HCT116 (cell line): ENCODE measurements around the gene ISOC2.

ENCODE experiments used
- CEBPB ChIP-seq: IDR thresholded peaks from 2 replicates; pipeline ENCODE4 v1.6.1; 2012; ENCODE audit warnings: low read depth
- ELF1 ChIP-seq: IDR thresholded peaks from 2 replicates; pipeline ENCODE4 v1.6.1; 2012; ENCODE audit warnings: low read depth, borderline replicate concordance
- EZH2 ChIP-seq: fragments of 200-600 bp; sonication (generic); IDR thresholded peaks from 2 replicates; pipeline ENCODE4 v1.6.1; 2017; ENCODE audit warnings: antibody characterized with exemption, mixed run types
- FOSL1 ChIP-seq: IDR thresholded peaks from 2 replicates; pipeline ENCODE4 v1.6.1; 2012; ENCODE audit warnings: low read depth
- POLR2A ChIP-seq: IDR thresholded peaks from 2 replicates; pipeline ENCODE4 v1.7.0; 2011; ENCODE audit warnings: borderline replicate concordance; ENCODE audit not compliant: insufficient read depth, insufficient read length; ENCODE audit errors: extremely low read depth
- POLR2AphosphoS5 ChIP-seq: IDR thresholded peaks from 2 replicates; pipeline ENCODE4 v1.6.1; 2011; ENCODE audit warnings: mild to moderate bottlenecking, low read depth, low read length, moderate library complexity
- RAD21 ChIP-seq: IDR thresholded peaks from 2 replicates; pipeline ENCODE4 v1.6.1; 2012; ENCODE audit warnings: low read depth, mild to moderate bottlenecking
- SIN3A ChIP-seq: IDR thresholded peaks from 2 replicates; pipeline ENCODE4 v1.6.1; 2012; ENCODE audit warnings: low read depth
- SP1 ChIP-seq: IDR thresholded peaks from 2 replicates; pipeline ENCODE4 v1.6.1; 2012; ENCODE audit warnings: low read depth
- YY1 ChIP-seq: IDR thresholded peaks from 2 replicates; pipeline ENCODE4 v1.6.1; 2011; ENCODE audit warnings: low read length, low read depth, moderate library complexity, mild to moderate bottlenecking; ENCODE audit not compliant: insufficient replicate concordance; ENCODE audit errors: extremely low read depth
- ZNF274 ChIP-seq: fragments of 200-500 bp; sonication (Bioruptor generic); IDR thresholded peaks from 2 replicates; pipeline ENCODE4 v1.6.1; 2014; ENCODE audit warnings: mild to moderate bottlenecking, low read depth, low read length, inconsistent platforms
- TF ChIP-seq, protein P1 (sequence below), 3 experiments: fragments of 200-600 bp in 1 of 3; sonication (generic) in 1 of 3; IDR thresholded peaks in 2 of 3; conservative IDR thresholded peaks in 1 of 3; 2 replicates each; pipeline ENCODE4 v1.5.1; 2012 to 2017; ENCODE audit warnings: low read depth in 2 of 3, low read length in 2 of 3, antibody characterized with exemption in 1 of 3, borderline replicate concordance in 1 of 3, control low read depth in 1 of 3, mild to moderate bottlenecking in 1 of 3, mixed read lengths in 1 of 3, mixed run types in 1 of 3, moderate library complexity in 1 of 3; ENCODE audit not compliant: insufficient read depth in 1 of 3
- TF ChIP-seq, protein P2 (sequence below): IDR thresholded peaks from 2 replicates; pipeline ENCODE4 v1.6.1; 2012; ENCODE audit warnings: low read depth
- TF ChIP-seq, protein P3 (sequence below): IDR thresholded peaks from 2 replicates; pipeline ENCODE4 v1.6.1; 2011; ENCODE audit warnings: mild to moderate bottlenecking, low read length, moderate library complexity; ENCODE audit not compliant: insufficient replicate concordance; ENCODE audit errors: extremely low read depth

DNA sequence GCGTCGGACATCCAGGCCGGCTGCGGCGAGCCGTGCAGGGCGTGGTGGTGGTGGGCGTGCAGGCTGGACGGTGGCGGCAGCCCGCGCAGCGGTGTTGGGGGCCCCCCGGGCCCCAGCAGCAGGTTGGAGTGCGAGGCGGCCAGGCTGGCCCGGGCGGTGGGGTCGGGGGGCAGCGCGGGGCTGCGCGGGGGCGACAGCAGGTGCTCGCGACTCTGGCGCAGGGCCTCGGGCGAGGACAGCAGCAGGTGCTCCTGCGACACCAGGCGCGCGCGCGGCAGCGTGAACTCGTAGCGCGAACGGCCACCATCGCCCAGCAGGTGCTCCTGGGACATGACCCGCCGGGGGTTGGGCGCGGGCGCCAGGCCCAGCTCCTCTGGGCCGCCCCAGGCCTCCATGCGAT is 28.1 kb downstream of the ISOC2 start:
- TF ChIP-seq, protein P1, sequence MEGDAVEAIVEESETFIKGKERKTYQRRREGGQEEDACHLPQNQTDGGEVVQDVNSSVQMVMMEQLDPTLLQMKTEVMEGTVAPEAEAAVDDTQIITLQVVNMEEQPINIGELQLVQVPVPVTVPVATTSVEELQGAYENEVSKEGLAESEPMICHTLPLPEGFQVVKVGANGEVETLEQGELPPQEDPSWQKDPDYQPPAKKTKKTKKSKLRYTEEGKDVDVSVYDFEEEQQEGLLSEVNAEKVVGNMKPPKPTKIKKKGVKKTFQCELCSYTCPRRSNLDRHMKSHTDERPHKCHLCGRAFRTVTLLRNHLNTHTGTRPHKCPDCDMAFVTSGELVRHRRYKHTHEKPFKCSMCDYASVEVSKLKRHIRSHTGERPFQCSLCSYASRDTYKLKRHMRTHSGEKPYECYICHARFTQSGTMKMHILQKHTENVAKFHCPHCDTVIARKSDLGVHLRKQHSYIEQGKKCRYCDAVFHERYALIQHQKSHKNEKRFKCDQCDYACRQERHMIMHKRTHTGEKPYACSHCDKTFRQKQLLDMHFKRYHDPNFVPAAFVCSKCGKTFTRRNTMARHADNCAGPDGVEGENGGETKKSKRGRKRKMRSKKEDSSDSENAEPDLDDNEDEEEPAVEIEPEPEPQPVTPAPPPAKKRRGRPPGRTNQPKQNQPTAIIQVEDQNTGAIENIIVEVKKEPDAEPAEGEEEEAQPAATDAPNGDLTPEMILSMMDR (IDR thresholded peaks at IDR 0.05 in 2 of 3, conservative IDR thresholded peaks at IDR 0.05 in 1 of 3; ENCODE audit: borderline replicate concordance in 1 of 3, insufficient read depth in 1 of 3, low read depth in 2 of 3, low read length in 2 of 3) = no peak
- no peak for TF ChIP-seq POLR2AphosphoS5
- TF ChIP-seq POLR2A = no peak
- no peak for TF ChIP-seq RAD21
- no peak for TF ChIP-seq SP1
- TF ChIP-seq CEBPB = no peak
- TF ChIP-seq, protein P2, sequence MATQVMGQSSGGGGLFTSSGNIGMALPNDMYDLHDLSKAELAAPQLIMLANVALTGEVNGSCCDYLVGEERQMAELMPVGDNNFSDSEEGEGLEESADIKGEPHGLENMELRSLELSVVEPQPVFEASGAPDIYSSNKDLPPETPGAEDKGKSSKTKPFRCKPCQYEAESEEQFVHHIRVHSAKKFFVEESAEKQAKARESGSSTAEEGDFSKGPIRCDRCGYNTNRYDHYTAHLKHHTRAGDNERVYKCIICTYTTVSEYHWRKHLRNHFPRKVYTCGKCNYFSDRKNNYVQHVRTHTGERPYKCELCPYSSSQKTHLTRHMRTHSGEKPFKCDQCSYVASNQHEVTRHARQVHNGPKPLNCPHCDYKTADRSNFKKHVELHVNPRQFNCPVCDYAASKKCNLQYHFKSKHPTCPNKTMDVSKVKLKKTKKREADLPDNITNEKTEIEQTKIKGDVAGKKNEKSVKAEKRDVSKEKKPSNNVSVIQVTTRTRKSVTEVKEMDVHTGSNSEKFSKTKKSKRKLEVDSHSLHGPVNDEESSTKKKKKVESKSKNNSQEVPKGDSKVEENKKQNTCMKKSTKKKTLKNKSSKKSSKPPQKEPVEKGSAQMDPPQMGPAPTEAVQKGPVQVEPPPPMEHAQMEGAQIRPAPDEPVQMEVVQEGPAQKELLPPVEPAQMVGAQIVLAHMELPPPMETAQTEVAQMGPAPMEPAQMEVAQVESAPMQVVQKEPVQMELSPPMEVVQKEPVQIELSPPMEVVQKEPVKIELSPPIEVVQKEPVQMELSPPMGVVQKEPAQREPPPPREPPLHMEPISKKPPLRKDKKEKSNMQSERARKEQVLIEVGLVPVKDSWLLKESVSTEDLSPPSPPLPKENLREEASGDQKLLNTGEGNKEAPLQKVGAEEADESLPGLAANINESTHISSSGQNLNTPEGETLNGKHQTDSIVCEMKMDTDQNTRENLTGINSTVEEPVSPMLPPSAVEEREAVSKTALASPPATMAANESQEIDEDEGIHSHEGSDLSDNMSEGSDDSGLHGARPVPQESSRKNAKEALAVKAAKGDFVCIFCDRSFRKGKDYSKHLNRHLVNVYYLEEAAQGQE = no peak
- TF ChIP-seq, protein P3, sequence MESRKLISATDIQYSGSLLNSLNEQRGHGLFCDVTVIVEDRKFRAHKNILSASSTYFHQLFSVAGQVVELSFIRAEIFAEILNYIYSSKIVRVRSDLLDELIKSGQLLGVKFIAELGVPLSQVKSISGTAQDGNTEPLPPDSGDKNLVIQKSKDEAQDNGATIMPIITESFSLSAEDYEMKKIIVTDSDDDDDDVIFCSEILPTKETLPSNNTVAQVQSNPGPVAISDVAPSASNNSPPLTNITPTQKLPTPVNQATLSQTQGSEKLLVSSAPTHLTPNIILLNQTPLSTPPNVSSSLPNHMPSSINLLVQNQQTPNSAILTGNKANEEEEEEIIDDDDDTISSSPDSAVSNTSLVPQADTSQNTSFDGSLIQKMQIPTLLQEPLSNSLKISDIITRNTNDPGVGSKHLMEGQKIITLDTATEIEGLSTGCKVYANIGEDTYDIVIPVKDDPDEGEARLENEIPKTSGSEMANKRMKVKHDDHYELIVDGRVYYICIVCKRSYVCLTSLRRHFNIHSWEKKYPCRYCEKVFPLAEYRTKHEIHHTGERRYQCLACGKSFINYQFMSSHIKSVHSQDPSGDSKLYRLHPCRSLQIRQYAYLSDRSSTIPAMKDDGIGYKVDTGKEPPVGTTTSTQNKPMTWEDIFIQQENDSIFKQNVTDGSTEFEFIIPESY = no peak
- no peak for TF ChIP-seq YY1
- no peak for TF ChIP-seq SIN3A
- TF ChIP-seq EZH2 = no peak
- no peak for TF ChIP-seq ELF1
- no peak for TF ChIP-seq FOSL1
- no peak for TF ChIP-seq ZNF274
